ENCODE measurements around the gene ILDR1. TPM values are rescaled to one million over a fixed set of nuclear protein-coding genes. Genes with fewer than 3 reads are reported as not detected.

ILDR1 gene
- total RNA-seq, 4 donors from 2014 or later: not detected

GRCh38 chr3:121970047-121970446, 52.0 kb downstream of the ILDR1 start:
- ATAC-seq (ENCODE audit: low FRiP score) (no peak), DNase-seq (ENCODE audit: low spot score) (no peak)
- no peak for TF ChIP-seq CTCF (IDR thresholded peaks at IDR 0.05)

- no peak for TF ChIP-seq CTCF (IDR thresholded peaks at IDR 0.05)
- DNase-seq (ENCODE audit: low spot score) (no peak), ATAC-seq (ENCODE audit: low FRiP score) (no peak)
Observed at GRCh38 chr3:121969631-121970030, 52.4 kb downstream of the ILDR1 start.

GRCh38 chr3:121963608-121964007, 58.4 kb downstream of the ILDR1 start:
- ATAC-seq (ENCODE audit: low FRiP score): no peak
- no peak for DNase-seq (ENCODE audit: low spot score)
- no peak for TF ChIP-seq CTCF (IDR thresholded peaks at IDR 0.05)

GRCh38 chr3:121962443-121962842, 59.6 kb downstream of the ILDR1 start:
- DNase-seq (ENCODE audit: low spot score) (no peak), ATAC-seq (ENCODE audit: low FRiP score) (no peak)
- TF ChIP-seq CTCF (IDR thresholded peaks at IDR 0.05): no peak

GRCh38 chr3:121961283-121961682, 60.8 kb downstream of the ILDR1 start:
- ATAC-seq (ENCODE audit: low FRiP score) (no peak), DNase-seq (ENCODE audit: low spot score) (no peak)
- TF ChIP-seq CTCF (IDR thresholded peaks at IDR 0.05): no peak

GRCh38 chr3:121958801-121959200, 63.2 kb downstream of the ILDR1 start:
- DNase-seq (ENCODE audit: low spot score): no peak
- TF ChIP-seq CTCF (IDR thresholded peaks at IDR 0.05): no peak
- ATAC-seq (ENCODE audit: low FRiP score): no peak

- TF ChIP-seq CTCF (IDR thresholded peaks at IDR 0.05): no peak
- ATAC-seq (ENCODE audit: low FRiP score) (no peak), DNase-seq (ENCODE audit: low spot score) (no peak)
Observed at GRCh38 chr3:121957674-121958415, 64.2 kb downstream of the ILDR1 start.

Data from omental fat pad (tissue), 4 donors.